NCI-H1105 (cell line): ENCODE measurements around the gene SORBS1.

Experiments used
- DNase-seq: peaks from one replicate; lab custom pipeline; 2025; lab: John Stamatoyannopoulos, UW

SORBS1 gene

GRCh38 chr10:95264227-95265051, 296.7 kb downstream of the SORBS1 start:
- no peak for DNase-seq

DNA sequence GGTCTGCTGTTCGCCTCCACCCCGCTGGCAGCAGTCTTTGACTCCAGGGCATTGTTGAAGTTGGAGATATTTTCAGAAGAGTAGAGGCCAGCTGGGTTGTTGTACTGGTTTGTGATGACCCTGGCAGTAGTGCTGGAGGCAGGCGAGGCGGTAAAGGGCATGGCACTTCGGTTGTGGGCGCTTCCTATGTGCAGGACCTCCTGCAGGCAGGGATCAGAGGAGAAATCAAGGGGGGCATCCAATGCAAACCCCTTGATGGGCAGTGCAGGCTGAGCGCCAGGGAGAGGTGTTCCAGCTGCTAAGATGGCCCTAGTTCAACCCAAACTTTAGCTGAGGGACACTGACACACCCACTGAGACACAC, 297.3 kb downstream of the SORBS1 start:
- DNase-seq: no peak

DNA sequence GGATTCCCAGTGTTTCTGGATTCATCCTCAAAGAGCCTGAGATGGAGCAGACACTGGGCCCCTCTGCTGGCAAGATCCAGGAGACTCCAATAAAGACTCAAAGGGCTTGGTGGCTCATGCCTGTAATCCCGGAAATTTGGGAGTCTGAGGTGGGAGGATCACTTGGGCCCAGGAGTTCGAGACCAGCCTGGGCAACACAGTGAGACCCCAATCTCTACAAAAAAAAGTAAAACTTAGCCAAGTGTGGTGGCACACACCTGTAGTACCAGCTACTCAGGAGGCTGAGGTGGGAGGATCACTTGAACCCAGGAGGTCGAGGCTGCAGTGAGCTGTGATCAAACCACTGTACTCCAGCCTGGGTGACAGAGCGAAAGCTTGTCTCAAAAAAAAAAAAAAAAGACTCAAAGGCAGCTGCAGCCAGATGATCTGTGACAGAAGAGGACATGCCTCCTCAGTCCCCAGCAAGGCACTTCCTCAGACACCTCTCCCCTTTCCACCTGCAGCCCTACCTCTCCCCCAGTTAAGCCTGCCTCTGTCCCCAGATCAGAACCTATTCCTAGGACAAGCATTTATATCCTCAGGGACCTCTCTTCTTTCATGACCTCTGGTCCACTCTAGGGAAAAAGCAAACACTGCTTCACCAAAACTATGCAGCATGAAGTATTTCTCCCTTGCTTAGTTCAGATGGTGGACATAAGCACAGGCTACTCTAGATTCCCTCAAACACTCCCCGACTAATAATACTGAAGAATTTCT, 298.2 kb downstream of the SORBS1 start:
- no peak for DNase-seq

- no peak for DNase-seq
Measured at GRCh38 chr10:95261926-95262325, 299.2 kb downstream of the SORBS1 start.
